Measurements from ENCODE around the gene OR6N2. TPM values are rescaled to one million over a fixed set of nuclear protein-coding genes. Genes with fewer than 3 reads are reported as not detected.

Gene OR6N2
- total RNA-seq, 1 experiment from 2014 or later = not detected

GRCh38 chr1:158810311-158810710, 29.3 kb upstream of the OR6N2 start:
- Mint-ChIP-seq H3K27me3 (ENCODE audit: insufficient read depth, unreplicated experiment) (peaks cover 2% of the 10 kb centered on the region), H3K36me3 (ENCODE audit: insufficient read depth, unreplicated experiment) (no peaks in the 10 kb centered on the region), H3K4me3 (ENCODE audit: unreplicated experiment) (no peak overlapping the region), H3K9me3 (ENCODE audit: unreplicated experiment) (no peaks in the 10 kb centered on the region), H3K27ac (ENCODE audit: unreplicated experiment) (no peak overlapping the region), H3K4me1 (ENCODE audit: low read depth, unreplicated experiment) (no peaks in the 10 kb centered on the region)
- Histone ChIP-seq H3K4me1 (no peaks in the 10 kb centered on the region), H3K4me3 (ENCODE audit: low read depth, low read length) (no peak overlapping the region), H3K9me3 (no peaks in the 10 kb centered on the region), H3K27me3 (replicated peaks; ENCODE audit: control insufficient read depth, insufficient read depth, low read length) (no peaks in the 10 kb centered on the region), H3K36me3 (ENCODE audit: control insufficient read depth, insufficient read depth, low read length) (no peaks in the 10 kb centered on the region)
- POLR2A ChIA-PET = no interaction called here
- CTCF ChIA-PET = no interaction called here
- TF ChIP-seq, protein P1, sequence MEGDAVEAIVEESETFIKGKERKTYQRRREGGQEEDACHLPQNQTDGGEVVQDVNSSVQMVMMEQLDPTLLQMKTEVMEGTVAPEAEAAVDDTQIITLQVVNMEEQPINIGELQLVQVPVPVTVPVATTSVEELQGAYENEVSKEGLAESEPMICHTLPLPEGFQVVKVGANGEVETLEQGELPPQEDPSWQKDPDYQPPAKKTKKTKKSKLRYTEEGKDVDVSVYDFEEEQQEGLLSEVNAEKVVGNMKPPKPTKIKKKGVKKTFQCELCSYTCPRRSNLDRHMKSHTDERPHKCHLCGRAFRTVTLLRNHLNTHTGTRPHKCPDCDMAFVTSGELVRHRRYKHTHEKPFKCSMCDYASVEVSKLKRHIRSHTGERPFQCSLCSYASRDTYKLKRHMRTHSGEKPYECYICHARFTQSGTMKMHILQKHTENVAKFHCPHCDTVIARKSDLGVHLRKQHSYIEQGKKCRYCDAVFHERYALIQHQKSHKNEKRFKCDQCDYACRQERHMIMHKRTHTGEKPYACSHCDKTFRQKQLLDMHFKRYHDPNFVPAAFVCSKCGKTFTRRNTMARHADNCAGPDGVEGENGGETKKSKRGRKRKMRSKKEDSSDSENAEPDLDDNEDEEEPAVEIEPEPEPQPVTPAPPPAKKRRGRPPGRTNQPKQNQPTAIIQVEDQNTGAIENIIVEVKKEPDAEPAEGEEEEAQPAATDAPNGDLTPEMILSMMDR (IDR thresholded peaks at IDR 0.05; ENCODE audit: insufficient read depth in 1 of 2, low read depth in 1 of 2, low read length in 1 of 2, severe bottlenecking in 1 of 2, unreplicated experiment in 1 of 2) = no peak
- intact Hi-C loops (cut with micrococcal nuclease; ENCODE audit: unreplicated experiment) = no loop called here
- no TSS peak for BruUV-seq (replicated peaks)
- DNase-seq = no peak

DNA sequence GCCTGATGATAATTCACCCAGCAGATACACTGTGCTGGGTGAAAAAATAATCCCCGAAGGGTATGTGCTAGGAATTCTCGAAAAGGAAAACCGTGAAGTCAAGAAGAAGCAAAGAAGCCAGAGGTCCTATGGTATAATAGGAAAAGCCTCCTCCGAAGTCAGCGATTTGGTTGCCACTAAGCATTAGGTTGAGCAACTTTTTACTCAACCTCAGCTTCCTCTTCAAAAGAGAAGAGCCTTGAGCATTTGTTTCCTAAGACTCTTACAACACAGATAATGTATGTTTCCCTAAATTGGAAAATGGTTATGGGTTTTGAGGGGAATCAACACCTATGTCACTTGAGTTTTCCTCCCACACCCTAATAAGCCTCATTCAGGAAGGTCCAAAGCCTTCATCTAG, 28.9 kb upstream of the OR6N2 start:
- H3K4me3 ChIP-seq (ENCODE audit: low read depth, low read length) = no peak overlapping the region
- no peaks in the 10 kb centered on the region for H3K9me3 ChIP-seq
- BruUV-seq (replicated peaks) = no TSS peak
- Mint-ChIP-seq H3K4me3 (ENCODE audit: unreplicated experiment) (no peak overlapping the region), H3K4me1 (ENCODE audit: low read depth, unreplicated experiment) (no peaks in the 10 kb centered on the region), H3K27ac (ENCODE audit: unreplicated experiment) (no peak overlapping the region), H3K27me3 (ENCODE audit: insufficient read depth, unreplicated experiment) (peaks cover 2% of the 10 kb centered on the region), H3K9me3 (ENCODE audit: unreplicated experiment) (no peaks in the 10 kb centered on the region), H3K36me3 (ENCODE audit: insufficient read depth, unreplicated experiment) (no peaks in the 10 kb centered on the region)
- no peaks in the 10 kb centered on the region for H3K4me1 ChIP-seq
- TF ChIP-seq, protein P1 (IDR thresholded peaks at IDR 0.05; ENCODE audit: insufficient read depth in 1 of 2, low read depth in 1 of 2, low read length in 1 of 2, severe bottlenecking in 1 of 2, unreplicated experiment in 1 of 2) = no peak
- intact Hi-C loops (cut with micrococcal nuclease; ENCODE audit: unreplicated experiment) = no loop called here
- DNase-seq = no peak
- ChIA-PET CTCF (no interaction called here), POLR2A (no interaction called here)
- H3K27me3 ChIP-seq (replicated peaks; ENCODE audit: control insufficient read depth, insufficient read depth, low read length) = no peaks in the 10 kb centered on the region
- H3K36me3 ChIP-seq (ENCODE audit: control insufficient read depth, insufficient read depth, low read length) = no peaks in the 10 kb centered on the region

GRCh38 chr1:158809256-158809655, 28.3 kb upstream of the OR6N2 start:
- Mint-ChIP-seq H3K27me3 (ENCODE audit: insufficient read depth, unreplicated experiment) (peaks cover 2% of the 10 kb centered on the region), H3K36me3 (ENCODE audit: insufficient read depth, unreplicated experiment) (no peaks in the 10 kb centered on the region), H3K27ac (ENCODE audit: unreplicated experiment) (no peak overlapping the region), H3K9me3 (ENCODE audit: unreplicated experiment) (no peaks in the 10 kb centered on the region), H3K4me1 (ENCODE audit: low read depth, unreplicated experiment) (no peaks in the 10 kb centered on the region), H3K4me3 (ENCODE audit: unreplicated experiment) (no peak overlapping the region)
- no TSS peak for BruUV-seq (replicated peaks)
- CTCF ChIA-PET = no interaction called here
- H3K4me3 ChIP-seq (ENCODE audit: low read depth, low read length) = no peak overlapping the region
- no peaks in the 10 kb centered on the region for H3K4me1 ChIP-seq
- POLR2A ChIA-PET = no interaction called here
- intact Hi-C loops (cut with micrococcal nuclease; ENCODE audit: unreplicated experiment) = no loop called here
- H3K27me3 ChIP-seq (replicated peaks; ENCODE audit: control insufficient read depth, insufficient read depth, low read length) = no peaks in the 10 kb centered on the region
- H3K9me3 ChIP-seq = no peaks in the 10 kb centered on the region
- DNase-seq = no peak
- TF ChIP-seq, protein P1 (IDR thresholded peaks at IDR 0.05; ENCODE audit: insufficient read depth in 1 of 2, low read depth in 1 of 2, low read length in 1 of 2, severe bottlenecking in 1 of 2, unreplicated experiment in 1 of 2) = no peak
- no peaks in the 10 kb centered on the region for H3K36me3 ChIP-seq (ENCODE audit: control insufficient read depth, insufficient read depth, low read length)

Measured in Caco-2 (cell line).